HCT116 (cell line): ENCODE results near the gene MYOG. TPM values are rescaled to one million over a fixed set of nuclear protein-coding genes. Genes with fewer than 3 reads are reported as not detected.

Experiments used
- ATAC-seq: fragments of 200-7000 bp; cut with Tn5 transposase; 2 replicates; pipeline ENCODE4 v1.9.1; 2020; ENCODE audit warnings: mild to moderate bottlenecking, moderate library complexity
- BruUV-seq: library from RNA; stranded (reverse); fragments of 400-500 nt; replicated peaks from 2 replicates; lab custom pipeline; 2021; lab: Mats Ljungman, UMichigan
- CTCF ChIA-PET: fragments of 300-600 bp; sonication (Branson Sonifier 250); formaldehyde crosslinking; loops from one replicate; lab custom pipeline; 2021; ENCODE audit warnings: antibody characterized with exemption; lab: Charles Lee
- POLR2A ChIA-PET: fragments of 300-600, 350-600 bp; sonication (Branson Sonifier 250); formaldehyde crosslinking; loops from one replicate; lab custom pipeline; 2021; ENCODE audit warnings: antibody characterized with exemption; lab: Charles Lee
- RAD21 ChIA-PET, 2 experiments: fragments of 300-600 bp; sonication (Branson Sonifier 250); formaldehyde crosslinking; loops; one replicate each; lab custom pipeline; 2023; ENCODE audit warnings: low total read pairs in 2 of 2; ENCODE audit not compliant: uncharacterized antibody in 2 of 2, unreplicated experiment in 2 of 2, low non-redundant PET in 1 of 2; lab: Charles Lee
- DNase-seq: peaks from one replicate; pipeline ENCODE4 v3.0.0-alpha.2; 2010; ENCODE audit warnings: low read depth, low spot score
- H2AFZ ChIP-seq: fragments of 200-600 bp; shearing (Covaris generic), sonication (generic); 2 replicates; pipeline ENCODE4 v1.6.1; 2017; ENCODE audit warnings: low read depth, mixed run types, mixed read lengths, antibody characterized with exemption, low read length; ENCODE audit not compliant: poor library complexity, severe bottlenecking
- H3K27ac ChIP-seq: 2 replicates; pipeline ENCODE4 v1.5.1; 2012; ENCODE audit warnings: low read depth, low read length
- H3K27me3 ChIP-seq: fragments of 200-600 bp; sonication (generic); 2 replicates; pipeline ENCODE4 v1.6.1; 2016; ENCODE audit warnings: mixed run types, low read length, mixed read lengths; ENCODE audit not compliant: insufficient read depth
- H3K36me3 ChIP-seq, 2 experiments: fragments of 200-500 bp in 1 of 2; fragments of 200-600 bp in 1 of 2; sonication (Bioruptor generic) in 1 of 2; sonication (generic) in 1 of 2; 2 replicates each; pipeline versions ENCODE4 v1.5.1 to v1.6.1; 2014 to 2016; ENCODE audit warnings: low read length in 2 of 2, inconsistent platforms in 1 of 2, mixed read lengths in 1 of 2, mixed run types in 1 of 2; ENCODE audit not compliant: insufficient read depth in 2 of 2, control insufficient read depth in 1 of 2
- H3K4me1 ChIP-seq, 2 experiments: fragments of 200-600 bp in 1 of 2; sonication (generic) in 1 of 2; 2 replicates each; pipeline versions ENCODE4 v1.5.1 to v1.6.1; 2012 to 2017; ENCODE audit warnings: low read length in 2 of 2, inconsistent platforms in 1 of 2, mild to moderate bottlenecking in 1 of 2, mixed read lengths in 1 of 2, mixed run types in 1 of 2, moderate library complexity in 1 of 2; ENCODE audit not compliant: insufficient read depth in 2 of 2, control insufficient read depth in 1 of 2
- H3K4me2 ChIP-seq: fragments of 200-600 bp; sonication (generic); 2 replicates; pipeline ENCODE4 v1.6.1; 2017; ENCODE audit warnings: mixed run types, low read length, mixed read lengths
- H3K4me3 ChIP-seq, 2 experiments: fragments of 200-600 bp in 1 of 2; sonication (generic) in 1 of 2; replicated peaks in 1 of 2; 2 replicates each; pipeline ENCODE4 v1.5.1; 2011 to 2016; ENCODE audit warnings: low read length in 2 of 2, control low read depth in 1 of 2, low read depth in 1 of 2, mild to moderate bottlenecking in 1 of 2, mixed read lengths in 1 of 2, mixed run types in 1 of 2
- H3K79me2 ChIP-seq: fragments of 200-600 bp; sonication (generic); 2 replicates; pipeline ENCODE4 v1.6.1; 2017; ENCODE audit warnings: mild to moderate bottlenecking, mixed run types, low read length, moderate library complexity, mixed read lengths; ENCODE audit not compliant: insufficient read depth
- H3K9ac ChIP-seq: fragments of 200-600 bp; sonication (generic); 2 replicates; pipeline ENCODE4 v1.6.1; 2016; ENCODE audit warnings: low read length, mixed read lengths
- H3K9me2 ChIP-seq: fragments of 200-600 bp; sonication (generic), shearing (Covaris generic); 2 replicates; pipeline ENCODE4 v1.6.1; 2017; ENCODE audit warnings: mixed run types, mild to moderate bottlenecking, moderate library complexity; ENCODE audit not compliant: insufficient read depth
- H3K9me3 ChIP-seq, 2 experiments: fragments of 200-500 bp in 1 of 2; fragments of 200-600 bp in 1 of 2; sonication (Bioruptor generic) in 1 of 2; sonication (generic) in 1 of 2; 2 replicates each; pipeline ENCODE4 v1.6.1; 2014 to 2017; ENCODE audit warnings: low read length in 2 of 2, mixed read lengths in 2 of 2, inconsistent platforms in 1 of 2, low read depth in 1 of 2, mild to moderate bottlenecking in 1 of 2, mixed run types in 1 of 2, moderate library complexity in 1 of 2; ENCODE audit not compliant: control insufficient read depth in 1 of 2, insufficient read depth in 1 of 2
- H4K20me1 ChIP-seq: fragments of 200-600 bp; sonication (generic), shearing (Covaris generic); 2 replicates; pipeline ENCODE4 v1.6.1; 2017; ENCODE audit warnings: mixed run types, mild to moderate bottlenecking, moderate library complexity; ENCODE audit not compliant: insufficient read depth
- CEBPB ChIP-seq: IDR thresholded peaks from 2 replicates; pipeline ENCODE4 v1.6.1; 2012; ENCODE audit warnings: low read depth
- POLR2AphosphoS5 ChIP-seq: IDR thresholded peaks from 2 replicates; pipeline ENCODE4 v1.6.1; 2011; ENCODE audit warnings: mild to moderate bottlenecking, low read depth, low read length, moderate library complexity
- intact Hi-C: fragments of 100-400 bp; cut with micrococcal nuclease; formaldehyde crosslinking; loops from 2 replicates; pipeline ENCODE4 v1.10.0; 2022
- total RNA-seq: library from RNA; stranded (reverse); gene quantifications from one replicate; pipeline ENCODE4 v1.2.1, GENCODE V29; 2021; ENCODE audit not compliant: unreplicated experiment
- TF ChIP-seq, protein P1 (sequence below), 3 experiments: fragments of 200-600 bp in 1 of 3; sonication (generic) in 1 of 3; IDR thresholded peaks in 2 of 3; conservative IDR thresholded peaks in 1 of 3; 2 replicates each; pipeline ENCODE4 v1.5.1; 2012 to 2017; ENCODE audit warnings: low read depth in 2 of 3, low read length in 2 of 3, antibody characterized with exemption in 1 of 3, borderline replicate concordance in 1 of 3, control low read depth in 1 of 3, mild to moderate bottlenecking in 1 of 3, mixed read lengths in 1 of 3, mixed run types in 1 of 3, moderate library complexity in 1 of 3; ENCODE audit not compliant: insufficient read depth in 1 of 3
- TF ChIP-seq, protein P2 (sequence below): IDR thresholded peaks from 2 replicates; pipeline ENCODE4 v1.6.1; 2012; ENCODE audit warnings: low read depth

MYOG gene
- total RNA-seq, 1 experiment from 2014 or later: not detected

DNA sequence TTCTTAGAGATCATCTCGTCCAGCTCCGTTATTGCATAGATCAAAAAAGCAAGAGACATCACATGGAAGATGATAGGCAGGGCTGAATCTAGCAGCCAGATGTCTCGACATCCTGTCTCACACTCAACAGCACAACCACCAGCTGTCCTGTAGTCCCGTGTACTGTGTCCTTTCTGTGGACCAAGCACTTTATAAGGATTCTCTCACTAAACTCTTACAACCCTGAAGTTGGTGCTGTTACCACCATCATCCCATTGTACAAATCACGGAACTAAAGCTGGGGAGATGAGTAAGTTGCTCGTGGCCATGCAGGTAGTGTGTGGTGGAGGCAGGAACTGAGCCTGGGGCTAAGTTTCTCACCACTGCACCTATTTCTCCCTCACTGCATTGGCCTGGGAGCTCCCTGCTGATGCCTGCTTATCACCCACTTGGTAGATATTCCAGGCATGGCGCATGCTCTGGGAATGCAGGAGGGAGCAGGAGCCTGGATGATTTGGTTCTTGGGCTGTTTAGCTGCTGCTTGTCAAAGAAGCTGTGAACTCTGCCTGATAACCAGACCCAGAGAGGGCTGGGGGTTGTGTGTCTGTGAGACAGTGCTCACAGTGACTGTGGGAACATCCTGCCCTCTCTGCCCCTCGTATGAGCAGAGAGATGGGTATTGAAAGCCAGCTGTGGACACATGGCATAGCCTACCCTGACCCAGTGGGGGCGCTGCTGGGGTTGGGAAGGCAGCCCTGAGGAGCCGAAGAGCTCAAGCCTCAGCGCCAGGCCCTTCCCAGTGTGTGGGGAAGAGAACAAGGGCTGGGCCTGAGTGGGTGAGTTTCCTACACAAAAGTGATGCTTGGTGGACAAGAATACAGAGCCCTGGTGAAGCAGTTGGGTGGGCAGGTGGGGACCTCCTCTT is 46.0 kb downstream of the MYOG start:
- Histone ChIP-seq H4K20me1 (no peaks in the 10 kb centered on the region), H3K27ac (no peak overlapping the region)
- TF ChIP-seq, protein P1, sequence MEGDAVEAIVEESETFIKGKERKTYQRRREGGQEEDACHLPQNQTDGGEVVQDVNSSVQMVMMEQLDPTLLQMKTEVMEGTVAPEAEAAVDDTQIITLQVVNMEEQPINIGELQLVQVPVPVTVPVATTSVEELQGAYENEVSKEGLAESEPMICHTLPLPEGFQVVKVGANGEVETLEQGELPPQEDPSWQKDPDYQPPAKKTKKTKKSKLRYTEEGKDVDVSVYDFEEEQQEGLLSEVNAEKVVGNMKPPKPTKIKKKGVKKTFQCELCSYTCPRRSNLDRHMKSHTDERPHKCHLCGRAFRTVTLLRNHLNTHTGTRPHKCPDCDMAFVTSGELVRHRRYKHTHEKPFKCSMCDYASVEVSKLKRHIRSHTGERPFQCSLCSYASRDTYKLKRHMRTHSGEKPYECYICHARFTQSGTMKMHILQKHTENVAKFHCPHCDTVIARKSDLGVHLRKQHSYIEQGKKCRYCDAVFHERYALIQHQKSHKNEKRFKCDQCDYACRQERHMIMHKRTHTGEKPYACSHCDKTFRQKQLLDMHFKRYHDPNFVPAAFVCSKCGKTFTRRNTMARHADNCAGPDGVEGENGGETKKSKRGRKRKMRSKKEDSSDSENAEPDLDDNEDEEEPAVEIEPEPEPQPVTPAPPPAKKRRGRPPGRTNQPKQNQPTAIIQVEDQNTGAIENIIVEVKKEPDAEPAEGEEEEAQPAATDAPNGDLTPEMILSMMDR (IDR thresholded peaks at IDR 0.05 in 2 of 3, conservative IDR thresholded peaks at IDR 0.05 in 1 of 3; ENCODE audit: borderline replicate concordance in 1 of 3, insufficient read depth in 1 of 3, low read depth in 2 of 3, low read length in 2 of 3): peak; percentile 7 to 42 (median 41); a peak in 4 of 6 replicates
- TF ChIP-seq POLR2AphosphoS5: no peak
- TF ChIP-seq CEBPB: no peak
- TF ChIP-seq, protein P2, sequence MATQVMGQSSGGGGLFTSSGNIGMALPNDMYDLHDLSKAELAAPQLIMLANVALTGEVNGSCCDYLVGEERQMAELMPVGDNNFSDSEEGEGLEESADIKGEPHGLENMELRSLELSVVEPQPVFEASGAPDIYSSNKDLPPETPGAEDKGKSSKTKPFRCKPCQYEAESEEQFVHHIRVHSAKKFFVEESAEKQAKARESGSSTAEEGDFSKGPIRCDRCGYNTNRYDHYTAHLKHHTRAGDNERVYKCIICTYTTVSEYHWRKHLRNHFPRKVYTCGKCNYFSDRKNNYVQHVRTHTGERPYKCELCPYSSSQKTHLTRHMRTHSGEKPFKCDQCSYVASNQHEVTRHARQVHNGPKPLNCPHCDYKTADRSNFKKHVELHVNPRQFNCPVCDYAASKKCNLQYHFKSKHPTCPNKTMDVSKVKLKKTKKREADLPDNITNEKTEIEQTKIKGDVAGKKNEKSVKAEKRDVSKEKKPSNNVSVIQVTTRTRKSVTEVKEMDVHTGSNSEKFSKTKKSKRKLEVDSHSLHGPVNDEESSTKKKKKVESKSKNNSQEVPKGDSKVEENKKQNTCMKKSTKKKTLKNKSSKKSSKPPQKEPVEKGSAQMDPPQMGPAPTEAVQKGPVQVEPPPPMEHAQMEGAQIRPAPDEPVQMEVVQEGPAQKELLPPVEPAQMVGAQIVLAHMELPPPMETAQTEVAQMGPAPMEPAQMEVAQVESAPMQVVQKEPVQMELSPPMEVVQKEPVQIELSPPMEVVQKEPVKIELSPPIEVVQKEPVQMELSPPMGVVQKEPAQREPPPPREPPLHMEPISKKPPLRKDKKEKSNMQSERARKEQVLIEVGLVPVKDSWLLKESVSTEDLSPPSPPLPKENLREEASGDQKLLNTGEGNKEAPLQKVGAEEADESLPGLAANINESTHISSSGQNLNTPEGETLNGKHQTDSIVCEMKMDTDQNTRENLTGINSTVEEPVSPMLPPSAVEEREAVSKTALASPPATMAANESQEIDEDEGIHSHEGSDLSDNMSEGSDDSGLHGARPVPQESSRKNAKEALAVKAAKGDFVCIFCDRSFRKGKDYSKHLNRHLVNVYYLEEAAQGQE: no peak
- TF ChIP-seq, all 23 proteins: peak for 1
- Histone ChIP-seq H2AFZ (no peak overlapping the region), H3K4me3 (no peak overlapping the region), H3K9me2 (no peaks in the 10 kb centered on the region), H3K9ac (no peak overlapping the region), H3K4me2 (no peak overlapping the region), H3K4me1 (peaks cover 0 to 22% of the 10 kb centered on the region in 2 experiments; a peak in 2 of 4 replicates), H3K27me3 (no peaks in the 10 kb centered on the region), H3K79me2 (no peaks in the 10 kb centered on the region), H3K9me3 (no peaks in the 10 kb centered on the region), H3K36me3 (no peaks in the 10 kb centered on the region)
- CTCF ChIA-PET: interaction anchor here (0.7 to 5.0 kb wide), 31 partner anchors 8 to 407 kb away, joined by 3 to 185 read pairs (median 5); partner anchors contain the start of genes ADORA1 and PPFIA4
- POLR2A ChIA-PET: interaction anchor here (1.5 to 2.6 kb wide), 3 partner anchors 176 to 229 kb away, joined by 4 to 10 read pairs (median 5); no protein-coding TSS in a partner anchor
- BruUV-seq: no TSS peak
- DNase-seq (no peak), ATAC-seq (peak; percentile 59)
- RAD21 ChIA-PET: interaction anchor here (0.8 to 2.4 kb wide), 12 partner anchors 78 to 231 kb away, joined by 3 to 19 read pairs (median 5); no protein-coding TSS in a partner anchor
- intact Hi-C loops: loop anchor here (1.0 kb wide), 3 partner anchors 132 to 229 kb away; no protein-coding TSS in a partner anchor
